Tibial nerve (tissue), 4 donors: ENCODE results near the gene CCDC117.

Experiments
- CTCF ChIP-seq, 5 experiments: fragments of 200-600 bp in 3 of 5; fragments of 450-650 bp in 2 of 5; sonication (generic) in 3 of 5; IDR thresholded peaks; one replicate each; pipeline ENCODE4 v1.5.1; 2016 to 2019; ENCODE audit warnings: antibody characterized with exemption in 5 of 5, mild to moderate bottlenecking in 3 of 5, moderate library complexity in 2 of 5
- EP300 ChIP-seq, 2 donors: sonication (generic); formaldehyde crosslinking; IDR thresholded peaks; one replicate each; pipeline ENCODE4 v1.6.1; 2017; ENCODE audit warnings: antibody characterized with exemption in 2 of 2, mild to moderate bottlenecking in 1 of 2
- POLR2A ChIP-seq, 2 donors: fragments of 450-650 bp; IDR thresholded peaks; one replicate each; pipeline ENCODE4 v1.6.1; 2017; ENCODE audit warnings: antibody characterized with exemption in 2 of 2, mild to moderate bottlenecking in 2 of 2, moderate library complexity in 2 of 2

- TF ChIP-seq CTCF (IDR thresholded peaks at IDR 0.05) (no peak), POLR2A (IDR thresholded peaks at IDR 0.05) (no peak), EP300 (IDR thresholded peaks at IDR 0.05) (no peak)
Observed at GRCh38 chr22:28734393-28734792, 38.1 kb upstream of the CCDC117 start.
